HEK293T (cell line): ENCODE data around the gene SSNA1.

ENCODE experiments used
- ARNT ChIP-seq: fragments of 450-650 bp; IDR thresholded peaks from 2 replicates; pipeline ENCODE4 v1.6.1; 2017; ENCODE audit warnings: mild to moderate bottlenecking
- BHLHE40 ChIP-seq: fragments of 450-650 bp; IDR thresholded peaks from 2 replicates; pipeline ENCODE4 v1.6.1; 2016; ENCODE audit warnings: mild to moderate bottlenecking, moderate library complexity, borderline replicate concordance
- CTBP1 ChIP-seq: fragments of 450-650 bp; IDR thresholded peaks from 2 replicates; pipeline ENCODE4 v1.6.1; 2016; ENCODE audit warnings: borderline replicate concordance
- ELF4 ChIP-seq: fragments of 450-650 bp; IDR thresholded peaks from 2 replicates; pipeline ENCODE4 v1.6.1; 2017; ENCODE audit warnings: antibody characterized with exemption
- FOXA1 ChIP-seq: fragments of 450-650 bp; IDR thresholded peaks from 2 replicates; pipeline ENCODE4 v1.6.1; 2016; ENCODE audit warnings: mild to moderate bottlenecking
- FOXK2 ChIP-seq: fragments of 450-650 bp; IDR thresholded peaks from 2 replicates; pipeline ENCODE4 v1.6.1; 2016; ENCODE audit warnings: mild to moderate bottlenecking
- FOXM1 ChIP-seq: fragments of 450-650 bp; IDR thresholded peaks from 2 replicates; pipeline ENCODE4 v1.6.1; 2017; ENCODE audit warnings: mild to moderate bottlenecking, borderline replicate concordance
- SUZ12 ChIP-seq: fragments of 450-650 bp; IDR thresholded peaks from 2 replicates; pipeline ENCODE4 v1.6.1; 2016; ENCODE audit warnings: mild to moderate bottlenecking
- TARDBP ChIP-seq: fragments of 450-650 bp; IDR thresholded peaks from 2 replicates; pipeline ENCODE4 v1.6.1; 2016
- ZNF384 ChIP-seq: fragments of 450-650 bp; IDR thresholded peaks from 2 replicates; pipeline ENCODE4 v1.6.1; 2016

DNA sequence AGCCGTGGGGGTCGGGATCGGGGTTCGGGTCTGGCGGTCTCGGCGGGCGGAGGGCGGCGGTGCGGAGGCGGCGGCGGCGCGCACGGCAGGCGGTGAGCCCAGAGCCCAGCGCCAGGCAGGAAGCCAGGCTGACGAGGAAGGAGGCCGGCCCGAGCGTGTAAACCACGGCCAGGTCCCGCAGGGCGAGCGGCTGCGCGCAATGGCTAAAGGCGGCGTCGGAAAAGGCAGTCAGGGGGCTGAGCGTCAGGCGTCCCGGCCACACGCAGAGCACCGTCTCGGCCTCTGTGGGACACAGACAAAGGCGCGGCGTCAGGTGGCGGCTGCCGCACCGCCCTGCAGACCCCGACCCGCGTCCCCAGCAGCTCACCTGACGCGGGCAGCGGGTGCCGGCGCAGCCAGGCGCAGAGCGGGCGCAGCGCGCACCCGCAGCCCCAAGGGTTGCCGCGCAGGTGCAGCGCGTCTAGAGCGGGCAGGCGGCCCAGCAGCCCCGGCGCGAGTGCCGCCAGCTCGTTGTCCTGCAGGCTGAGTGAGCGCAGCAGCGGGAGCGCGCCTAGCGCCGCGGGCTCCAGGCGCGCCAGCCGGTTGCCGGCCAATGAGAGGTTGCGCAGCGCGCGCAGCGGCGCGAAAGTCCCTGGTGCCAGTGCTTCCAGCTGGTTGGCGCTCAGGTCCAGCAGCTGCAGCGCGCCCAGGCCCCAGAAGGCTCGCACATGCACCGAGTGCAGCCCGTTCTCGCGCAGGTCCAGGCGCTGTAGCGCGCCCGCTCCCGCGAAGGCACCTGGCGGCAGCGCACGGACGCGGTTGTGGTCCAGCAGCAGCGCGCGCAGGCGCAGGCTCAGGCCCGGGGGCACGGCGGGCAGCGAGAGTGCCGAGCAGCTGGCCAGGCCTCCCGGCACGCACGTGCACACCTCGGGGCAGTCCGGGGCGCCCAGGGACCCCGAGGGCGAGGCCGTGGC, 19.3 kb upstream of the SSNA1 start:
- TF ChIP-seq FOXA1, result no peak
- TF ChIP-seq FOXM1, result no peak
- TF ChIP-seq CTBP1, result peak; percentile 58; the same call in 1 of the 2 replicates
- no peak for TF ChIP-seq FOXK2
- TF ChIP-seq ZNF384, result no peak
- no peak for TF ChIP-seq BHLHE40
- TF ChIP-seq TARDBP, result no peak
- TF ChIP-seq ARNT, result no peak
- no peak for TF ChIP-seq ELF4
- TF ChIP-seq SUZ12, result no peak
